Panc1 (cell line): ENCODE data around the gene CACNA1E. TPM values are rescaled to one million over a fixed set of nuclear protein-coding genes. Genes with fewer than 3 reads are reported as not detected.

Source experiments
- ATAC-seq: fragments of 200-7000 bp; cut with Tn5 transposase; 2 replicates; pipeline ENCODE4 v1.9.1; 2020; ENCODE audit warnings: mild to moderate bottlenecking, moderate library complexity
- BruUV-seq: library from RNA; stranded (reverse); fragments of 400-500 nt; replicated peaks from 2 replicates; lab custom pipeline; 2021; lab: Mats Ljungman, UMichigan
- CTCF ChIA-PET: fragments of 300-600 bp; sonication (Branson Sonifier 250); formaldehyde crosslinking; loops from one replicate; lab custom pipeline; 2022; ENCODE audit warnings: antibody characterized with exemption; lab: Charles Lee
- POLR2A ChIA-PET: fragments of 300-600 bp; sonication (Branson Sonifier 250); formaldehyde crosslinking; loops from one replicate; lab custom pipeline; 2022; ENCODE audit warnings: antibody characterized with exemption; lab: Charles Lee
- DNase-seq: peaks from one replicate; pipeline ENCODE4 v3.0.0-alpha.2; 2010; ENCODE audit warnings: low read depth, low spot score
- H3K27ac ChIP-seq: 2 replicates; pipeline ENCODE4 v1.5.1; 2011; ENCODE audit warnings: mild to moderate bottlenecking, low read length, inconsistent platforms
- H3K27me3 ChIP-seq: fragments of 200-500 bp; sonication (Bioruptor generic); 2 replicates; pipeline ENCODE4 v1.6.0; 2014; ENCODE audit warnings: low read length, inconsistent platforms; ENCODE audit not compliant: control insufficient read depth, insufficient read depth
- H3K36me3 ChIP-seq: fragments of 200-500 bp; sonication (Bioruptor generic); 2 replicates; pipeline ENCODE4 v1.5.1; 2014; ENCODE audit warnings: inconsistent platforms, mild to moderate bottlenecking, low read length, moderate library complexity; ENCODE audit not compliant: control insufficient read depth, insufficient read depth
- H3K4me1 ChIP-seq: 2 replicates; pipeline ENCODE4 v1.5.1; 2011; ENCODE audit warnings: inconsistent platforms, mild to moderate bottlenecking, low read length, moderate library complexity; ENCODE audit not compliant: control insufficient read depth, insufficient read depth
- H3K4me3 ChIP-seq, 2 experiments: 2 replicates each; pipeline ENCODE4 v1.5.1; 2011 to 2012; ENCODE audit warnings: low read depth in 2 of 2, low read length in 2 of 2, mild to moderate bottlenecking in 2 of 2, inconsistent platforms in 1 of 2, moderate library complexity in 1 of 2
- H3K9me3 ChIP-seq: fragments of 200-500 bp; sonication (Bioruptor generic); 2 replicates; pipeline ENCODE4 v1.5.1; 2014; ENCODE audit warnings: low read depth, mild to moderate bottlenecking, inconsistent platforms, low read length, moderate library complexity; ENCODE audit not compliant: control insufficient read depth, insufficient read depth
- CTCF ChIP-seq: fragments of 450-650 bp; IDR thresholded peaks from 2 replicates; pipeline ENCODE4 v1.5.1; 2017; ENCODE audit warnings: mild to moderate bottlenecking
- POLR2AphosphoS5 ChIP-seq: IDR thresholded peaks from 2 replicates; pipeline ENCODE4 v1.6.1; 2012; ENCODE audit warnings: mild to moderate bottlenecking, low read depth, low read length, moderate library complexity
- REST ChIP-seq, 2 experiments: IDR thresholded peaks; 2 replicates each; pipeline ENCODE4 v1.6.1; 2011 to 2012; ENCODE audit warnings: low read depth in 2 of 2, control low read depth in 1 of 2, low read length in 1 of 2, mild to moderate bottlenecking in 1 of 2, moderate library complexity in 1 of 2; ENCODE audit not compliant: insufficient read depth in 1 of 2
- SIN3A ChIP-seq: IDR thresholded peaks from 2 replicates; pipeline ENCODE4 v1.6.1; 2012; ENCODE audit warnings: low read depth, mild to moderate bottlenecking, low read length, moderate library complexity, borderline replicate concordance; ENCODE audit not compliant: insufficient read depth
- TCF7L2 ChIP-seq: IDR thresholded peaks from 2 replicates; pipeline ENCODE4 v1.6.1; 2011; ENCODE audit warnings: mild to moderate bottlenecking, low read depth, low read length, inconsistent platforms
- in situ Hi-C: cut with HindIII; loops from 2 replicates; pipeline ENCODE4 v1.10.0; 2016; ENCODE audit warnings: low sequenced_read_pairs, low pct_unique_long_range_greater_than_20kb
- intact Hi-C: fragments of 100-400 bp; cut with micrococcal nuclease; formaldehyde crosslinking; loops from one replicate; pipeline ENCODE4 v1.10.0; 2022; ENCODE audit not compliant: unreplicated experiment
- total RNA-seq: library from RNA; stranded (reverse); gene quantifications from one replicate; pipeline ENCODE4 v1.2.1, GENCODE V29; 2021; ENCODE audit not compliant: unreplicated experiment

Gene CACNA1E
- total RNA-seq, 1 experiment from 2014 or later, result not detected

GRCh38 chr1:181568736-181569135 is 85.4 kb downstream of the CACNA1E start:
- in situ Hi-C loops, result no loop called here
- BruUV-seq, result no TSS peak

GRCh38 chr1:181577475-181577874 is 94.2 kb downstream of the CACNA1E start:
- TF ChIP-seq POLR2AphosphoS5 (no peak), CTCF (no peak), SIN3A (no peak), TCF7L2 (no peak), REST (IDR thresholded peaks at IDR 0.05; ENCODE audit: insufficient read depth in 1 of 2, low read depth in 2 of 2, low read length in 1 of 2) (no peak)
- no TSS peak for BruUV-seq
- intact Hi-C loops (no loop called here), in situ Hi-C loops (no loop called here)
- Histone ChIP-seq H3K4me1 (no peaks in the 10 kb centered on the region), H3K4me3 (no peak overlapping the region), H3K9me3 (no peaks in the 10 kb centered on the region), H3K27ac (no peak overlapping the region), H3K27me3 (no peaks in the 10 kb centered on the region), H3K36me3 (no peaks in the 10 kb centered on the region)
- no peak for DNase-seq
- ChIA-PET POLR2A (no interaction called here), CTCF (no interaction called here)
- ATAC-seq, result no peak

More at GRCh38 chr1:181568736-181569135, 85.4 kb downstream of the CACNA1E start:
- ChIA-PET CTCF (no interaction called here), POLR2A (no interaction called here)
- Histone ChIP-seq H3K9me3 (no peaks in the 10 kb centered on the region), H3K27me3 (no peaks in the 10 kb centered on the region), H3K27ac (no peak overlapping the region), H3K4me1 (no peaks in the 10 kb centered on the region), H3K36me3 (no peaks in the 10 kb centered on the region), H3K4me3 (no peak overlapping the region)
- TF ChIP-seq TCF7L2 (no peak), SIN3A (no peak), POLR2AphosphoS5 (no peak), CTCF (no peak), REST (IDR thresholded peaks at IDR 0.05; ENCODE audit: insufficient read depth in 1 of 2, low read depth in 2 of 2, low read length in 1 of 2) (no peak)
- intact Hi-C loops, result no loop called here
- ATAC-seq (no peak), DNase-seq (no peak)
